HepG2 (cell line): ENCODE results near the gene HPCAL1. TPM values are rescaled to one million over a fixed set of nuclear protein-coding genes. Genes with fewer than 3 reads are reported as not detected.

ENCODE experiments used
- BHLHE40 ChIP-seq: IDR thresholded peaks from 2 replicates; pipeline ENCODE4 v1.6.1; 2011; ENCODE audit warnings: low read length, improper control_type of control experiment
- NCOA2 ChIP-seq: sonication (generic); formaldehyde crosslinking; IDR thresholded peaks from 2 replicates; pipeline ENCODE4 v1.8.0; 2022; ENCODE audit warnings: inconsistent platforms
- NCOR1 ChIP-seq: fragments of 200-600 bp; sonication (generic); IDR thresholded peaks from 2 replicates; pipeline ENCODE4 v1.7.0; 2017; ENCODE audit warnings: antibody characterized with exemption, low read length, borderline replicate concordance
- POLR2G ChIP-seq: fragments of 200-400 bp; formaldehyde crosslinking; IDR thresholded peaks from 2 replicates; pipeline ENCODE4 v1.6.1; 2018; ENCODE audit warnings: mild to moderate bottlenecking, low read depth, low read length, moderate library complexity
- SMYD3 ChIP-seq: sonication (generic); formaldehyde crosslinking; IDR thresholded peaks from 2 replicates; pipeline ENCODE4 v1.8.1; 2023; ENCODE audit warnings: mild to moderate bottlenecking, missing genetic modification reagents
- ZNF160 ChIP-seq: sonication (generic); formaldehyde crosslinking; IDR thresholded peaks from 2 replicates; pipeline ENCODE4 v1.8.0; 2022; ENCODE audit warnings: mild to moderate bottlenecking, inconsistent platforms, missing genetic modification reagents
- ZNF33A ChIP-seq: sonication (generic); formaldehyde crosslinking; IDR thresholded peaks from 2 replicates; pipeline ENCODE4 v1.5.1; 2020; ENCODE audit warnings: missing genetic modification reagents, mild to moderate bottlenecking, moderate library complexity, borderline replicate concordance
- ZNF441 ChIP-seq: sonication (generic); formaldehyde crosslinking; IDR thresholded peaks from 2 replicates; pipeline ENCODE4 v1.7.0; 2021; ENCODE audit warnings: missing genetic modification reagents, borderline replicate concordance
- ZNF558 ChIP-seq: sonication (generic); formaldehyde crosslinking; IDR thresholded peaks from 2 replicates; pipeline ENCODE4 v1.9.0; 2022; ENCODE audit warnings: mild to moderate bottlenecking, missing genetic modification reagents, borderline replicate concordance
- ZNF891 ChIP-seq: sonication (generic); formaldehyde crosslinking; IDR thresholded peaks from 2 replicates; pipeline ENCODE4 v1.5.0; 2020; ENCODE audit warnings: mild to moderate bottlenecking, missing genetic modification reagents
- polyA plus RNA-seq, 8 experiments: library from polyadenylated mRNA; depleted of rRNA in 3 of 8; stranded (reverse) in 7 of 8; unstranded in 1 of 8; fragments of >200 nt; fragmentation: Illumina TruSeq in 4 of 8; extraction: Trizol in 4 of 8; gene quantifications; 2 replicates each; pipeline versions ENCODE4 v1.2.1 to v1.2.3, GENCODE V29; 2011 to 2016; ENCODE audit warnings: low read depth in 4 of 8, missing spikeins in 1 of 8, mixed read lengths in 1 of 8; ENCODE audit not compliant: insufficient read depth in 1 of 8
- total RNA-seq, 5 experiments: library from RNA; depleted of rRNA; stranded (reverse); fragments of >200 nt; fragmentation: Illumina TruSeq; extraction: Trizol; gene quantifications; 2 replicates each; pipeline ENCODE4 v1.2.3, GENCODE V29; 2016; ENCODE audit warnings: low read depth in 1 of 5
- TF ChIP-seq, protein P1 (sequence below): sonication (generic); formaldehyde crosslinking; IDR thresholded peaks from one replicate; pipeline ENCODE4 v1.5.1; 2020; ENCODE audit warnings: mild to moderate bottlenecking, missing genetic modification reagents; ENCODE audit errors: not compliant biosample characterization
- TF ChIP-seq, protein P2 (sequence below): sonication (generic); formaldehyde crosslinking; IDR thresholded peaks from 2 replicates; pipeline ENCODE4 v1.5.1; 2020; ENCODE audit warnings: mild to moderate bottlenecking, missing genetic modification reagents, moderate library complexity
- TF ChIP-seq, protein P3 (sequence below): sonication (generic); formaldehyde crosslinking; IDR thresholded peaks from 2 replicates; pipeline ENCODE4 v1.5.0; 2020; ENCODE audit warnings: missing genetic modification reagents, mild to moderate bottlenecking, borderline replicate concordance
- TF ChIP-seq, protein P4 (sequence below): sonication (generic); formaldehyde crosslinking; IDR thresholded peaks from 2 replicates; pipeline ENCODE4 v1.4.0; 2020; ENCODE audit warnings: mild to moderate bottlenecking, missing genetic modification reagents, borderline replicate concordance

The HPCAL1 gene
- total and polyA plus RNA-seq, 2 of the 13 experiments (the other 11 are each of a cell fraction or from before 2014, with no cell fraction given): 29.5 to 29.9 TPM

DNA sequence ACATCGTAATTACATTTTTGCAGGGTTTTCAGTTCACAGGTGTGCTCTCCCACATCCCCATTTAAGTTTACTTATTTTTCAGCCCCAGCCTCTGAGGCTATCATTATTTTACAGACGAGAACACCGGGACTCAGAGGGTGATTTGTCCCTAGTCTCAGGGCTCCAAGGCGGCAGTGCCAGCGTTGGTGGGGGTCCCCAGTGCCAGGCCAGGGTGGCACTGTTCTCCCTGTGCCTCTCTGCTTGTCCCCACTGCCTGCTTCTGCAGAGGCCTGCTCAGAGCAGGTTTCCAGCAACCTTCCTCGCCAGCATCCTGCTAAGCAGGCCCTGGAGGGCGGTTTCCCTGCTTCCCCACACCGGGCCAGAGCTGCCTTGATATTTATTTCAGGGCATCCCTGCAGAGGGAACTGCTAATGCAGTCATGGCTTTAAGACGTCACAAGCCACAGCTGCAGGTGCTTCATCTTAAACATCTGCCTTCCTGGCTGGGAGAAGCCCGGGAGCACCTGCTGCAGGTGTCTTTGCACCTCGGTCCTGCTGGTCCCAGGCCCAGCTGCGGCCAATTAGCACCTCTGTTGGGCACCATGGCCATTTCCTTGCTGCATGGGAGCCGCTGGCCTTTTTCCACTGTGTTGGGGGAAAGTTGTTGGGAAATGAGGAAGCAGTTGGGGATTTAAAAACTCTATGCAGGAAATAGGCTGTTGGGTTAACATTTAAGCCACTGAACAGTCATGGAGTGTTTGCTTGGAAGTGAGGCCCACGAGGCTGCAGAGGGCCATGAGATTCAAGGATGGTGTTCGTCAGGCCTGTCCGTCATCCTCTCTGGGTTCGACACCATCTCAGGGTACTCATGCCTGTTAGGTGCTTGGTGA is 22.8 kb downstream of the HPCAL1 start (continued):
- TF ChIP-seq, protein P1, sequence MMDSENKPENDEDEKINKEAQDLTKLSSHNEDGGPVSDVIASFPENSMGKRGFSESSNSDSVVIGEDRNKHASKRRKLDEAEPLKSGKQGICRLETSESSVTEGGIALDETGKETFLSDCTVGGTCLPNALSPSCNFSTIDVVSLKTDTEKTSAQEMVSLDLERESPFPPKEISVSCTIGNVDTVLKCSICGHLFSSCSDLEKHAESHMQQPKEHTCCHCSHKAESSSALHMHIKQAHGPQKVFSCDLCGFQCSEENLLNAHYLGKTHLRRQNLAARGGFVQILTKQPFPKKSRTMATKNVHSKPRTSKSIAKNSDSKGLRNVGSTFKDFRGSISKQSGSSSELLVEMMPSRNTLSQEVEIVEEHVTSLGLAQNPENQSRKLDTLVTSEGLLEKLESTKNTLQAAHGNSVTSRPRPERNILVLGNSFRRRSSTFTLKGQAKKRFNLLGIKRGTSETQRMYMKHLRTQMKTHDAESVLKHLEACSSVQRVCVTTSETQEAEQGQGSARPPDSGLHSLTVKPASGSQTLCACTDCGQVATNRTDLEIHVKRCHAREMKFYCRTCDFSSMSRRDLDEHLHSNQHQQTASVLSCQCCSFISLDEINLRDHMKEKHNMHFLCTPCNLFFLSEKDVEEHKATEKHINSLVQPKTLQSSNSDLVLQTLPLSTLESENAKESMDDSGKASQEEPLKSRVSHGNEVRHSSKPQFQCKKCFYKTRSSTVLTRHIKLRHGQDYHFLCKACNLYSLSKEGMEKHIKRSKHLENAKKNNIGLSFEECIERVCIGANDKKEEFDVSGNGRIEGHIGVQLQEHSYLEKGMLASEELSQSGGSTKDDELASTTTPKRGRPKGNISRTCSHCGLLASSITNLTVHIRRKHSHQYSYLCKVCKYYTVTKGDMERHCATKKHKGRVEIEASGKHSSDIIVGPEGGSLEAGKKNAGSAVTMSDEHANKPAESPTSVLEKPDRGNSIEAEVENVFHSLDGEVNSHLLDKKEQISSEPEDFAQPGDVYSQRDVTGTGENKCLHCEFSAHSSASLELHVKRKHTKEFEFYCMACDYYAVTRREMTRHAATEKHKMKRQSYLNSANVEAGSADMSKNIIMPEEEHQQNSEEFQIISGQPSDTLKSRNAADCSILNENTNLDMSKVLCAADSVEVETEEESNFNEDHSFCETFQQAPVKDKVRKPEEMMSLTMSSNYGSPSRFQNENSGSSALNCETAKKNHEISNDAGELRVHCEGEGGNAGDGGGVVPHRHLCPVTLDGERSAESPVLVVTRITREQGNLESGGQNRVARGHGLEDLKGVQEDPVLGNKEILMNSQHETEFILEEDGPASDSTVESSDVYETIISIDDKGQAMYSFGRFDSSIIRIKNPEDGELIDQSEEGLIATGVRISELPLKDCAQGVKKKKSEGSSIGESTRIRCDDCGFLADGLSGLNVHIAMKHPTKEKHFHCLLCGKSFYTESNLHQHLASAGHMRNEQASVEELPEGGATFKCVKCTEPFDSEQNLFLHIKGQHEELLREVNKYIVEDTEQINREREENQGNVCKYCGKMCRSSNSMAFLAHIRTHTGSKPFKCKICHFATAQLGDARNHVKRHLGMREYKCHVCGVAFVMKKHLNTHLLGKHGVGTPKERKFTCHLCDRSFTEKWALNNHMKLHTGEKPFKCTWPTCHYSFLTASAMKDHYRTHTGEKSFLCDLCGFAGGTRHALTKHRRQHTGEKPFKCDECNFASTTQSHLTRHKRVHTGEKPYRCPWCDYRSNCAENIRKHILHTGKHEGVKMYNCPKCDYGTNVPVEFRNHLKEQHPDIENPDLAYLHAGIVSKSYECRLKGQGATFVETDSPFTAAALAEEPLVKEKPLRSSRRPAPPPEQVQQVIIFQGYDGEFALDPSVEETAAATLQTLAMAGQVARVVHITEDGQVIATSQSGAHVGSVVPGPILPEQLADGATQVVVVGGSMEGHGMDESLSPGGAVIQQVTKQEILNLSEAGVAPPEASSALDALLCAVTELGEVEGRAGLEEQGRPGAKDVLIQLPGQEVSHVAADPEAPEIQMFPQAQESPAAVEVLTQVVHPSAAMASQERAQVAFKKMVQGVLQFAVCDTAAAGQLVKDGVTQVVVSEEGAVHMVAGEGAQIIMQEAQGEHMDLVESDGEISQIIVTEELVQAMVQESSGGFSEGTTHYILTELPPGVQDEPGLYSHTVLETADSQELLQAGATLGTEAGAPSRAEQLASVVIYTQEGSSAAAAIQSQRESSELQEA: no peak
- TF ChIP-seq, protein P2, sequence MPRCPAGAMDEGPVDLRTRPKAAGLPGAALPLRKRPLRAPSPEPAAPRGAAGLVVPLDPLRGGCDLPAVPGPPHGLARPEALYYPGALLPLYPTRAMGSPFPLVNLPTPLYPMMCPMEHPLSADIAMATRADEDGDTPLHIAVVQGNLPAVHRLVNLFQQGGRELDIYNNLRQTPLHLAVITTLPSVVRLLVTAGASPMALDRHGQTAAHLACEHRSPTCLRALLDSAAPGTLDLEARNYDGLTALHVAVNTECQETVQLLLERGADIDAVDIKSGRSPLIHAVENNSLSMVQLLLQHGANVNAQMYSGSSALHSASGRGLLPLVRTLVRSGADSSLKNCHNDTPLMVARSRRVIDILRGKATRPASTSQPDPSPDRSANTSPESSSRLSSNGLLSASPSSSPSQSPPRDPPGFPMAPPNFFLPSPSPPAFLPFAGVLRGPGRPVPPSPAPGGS: peak; percentile 62; the same call in 1 of the 2 replicates
- TF ChIP-seq ZNF891: 0 out of 2 replicates have a peak, but pooled peaks have one; percentile 12
- TF ChIP-seq BHLHE40: no peak
- 0 out of 2 replicates have a peak, but pooled peaks have one; percentile 44 for TF ChIP-seq ZNF558 (CRISPR knock-in tag)
- TF ChIP-seq POLR2G: no peak
- no peak for TF ChIP-seq NCOR1
- TF ChIP-seq ZNF160: no peak
- no peak for TF ChIP-seq NCOA2 (CRISPR knock-in tag)
- no peak; the same call in 1 of the 2 replicates for TF ChIP-seq ZNF441 (CRISPR knock-in tag)
- TF ChIP-seq, protein P3, sequence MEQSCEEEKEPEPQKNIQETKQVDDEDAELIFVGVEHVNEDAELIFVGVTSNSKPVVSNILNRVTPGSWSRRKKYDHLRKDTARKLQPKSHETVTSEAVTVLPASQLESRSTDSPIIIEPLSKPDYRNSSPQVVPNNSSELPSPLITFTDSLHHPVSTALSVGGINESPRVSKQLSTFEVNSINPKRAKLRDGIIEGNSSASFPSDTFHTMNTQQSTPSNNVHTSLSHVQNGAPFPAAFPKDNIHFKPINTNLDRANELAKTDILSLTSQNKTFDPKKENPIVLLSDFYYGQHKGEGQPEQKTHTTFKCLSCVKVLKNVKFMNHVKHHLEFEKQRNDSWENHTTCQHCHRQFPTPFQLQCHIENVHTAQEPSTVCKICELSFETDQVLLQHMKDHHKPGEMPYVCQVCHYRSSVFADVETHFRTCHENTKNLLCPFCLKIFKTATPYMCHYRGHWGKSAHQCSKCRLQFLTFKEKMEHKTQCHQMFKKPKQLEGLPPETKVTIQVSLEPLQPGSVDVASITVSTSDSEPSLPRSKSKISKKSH: no peak
- no peak for TF ChIP-seq SMYD3
- TF ChIP-seq, protein P4, sequence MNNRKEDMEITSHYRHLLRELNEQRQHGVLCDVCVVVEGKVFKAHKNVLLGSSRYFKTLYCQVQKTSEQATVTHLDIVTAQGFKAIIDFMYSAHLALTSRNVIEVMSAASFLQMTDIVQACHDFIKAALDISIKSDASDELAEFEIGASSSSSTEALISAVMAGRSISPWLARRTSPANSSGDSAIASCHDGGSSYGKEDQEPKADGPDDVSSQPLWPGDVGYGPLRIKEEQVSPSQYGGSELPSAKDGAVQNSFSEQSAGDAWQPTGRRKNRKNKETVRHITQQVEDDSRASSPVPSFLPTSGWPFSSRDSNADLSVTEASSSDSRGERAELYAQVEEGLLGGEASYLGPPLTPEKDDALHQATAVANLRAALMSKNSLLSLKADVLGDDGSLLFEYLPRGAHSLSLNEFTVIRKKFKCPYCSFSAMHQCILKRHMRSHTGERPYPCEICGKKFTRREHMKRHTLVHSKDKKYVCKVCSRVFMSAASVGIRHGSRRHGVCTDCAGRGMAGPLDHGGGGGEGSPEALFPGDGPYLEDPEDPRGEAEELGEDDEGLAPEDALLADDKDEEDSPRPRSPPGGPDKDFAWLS (CRISPR knock-in tag): no peak; the same call in 1 of the 2 replicates
- no peak for TF ChIP-seq ZNF33A
